COLO668 (cell line): ENCODE measurements around the gene ACP4.

Source experiments
- DNase-seq: peaks from one replicate; lab custom pipeline; 2025; ENCODE audit not compliant: unreplicated experiment; lab: John Stamatoyannopoulos, UW

ACP4 gene

DNA sequence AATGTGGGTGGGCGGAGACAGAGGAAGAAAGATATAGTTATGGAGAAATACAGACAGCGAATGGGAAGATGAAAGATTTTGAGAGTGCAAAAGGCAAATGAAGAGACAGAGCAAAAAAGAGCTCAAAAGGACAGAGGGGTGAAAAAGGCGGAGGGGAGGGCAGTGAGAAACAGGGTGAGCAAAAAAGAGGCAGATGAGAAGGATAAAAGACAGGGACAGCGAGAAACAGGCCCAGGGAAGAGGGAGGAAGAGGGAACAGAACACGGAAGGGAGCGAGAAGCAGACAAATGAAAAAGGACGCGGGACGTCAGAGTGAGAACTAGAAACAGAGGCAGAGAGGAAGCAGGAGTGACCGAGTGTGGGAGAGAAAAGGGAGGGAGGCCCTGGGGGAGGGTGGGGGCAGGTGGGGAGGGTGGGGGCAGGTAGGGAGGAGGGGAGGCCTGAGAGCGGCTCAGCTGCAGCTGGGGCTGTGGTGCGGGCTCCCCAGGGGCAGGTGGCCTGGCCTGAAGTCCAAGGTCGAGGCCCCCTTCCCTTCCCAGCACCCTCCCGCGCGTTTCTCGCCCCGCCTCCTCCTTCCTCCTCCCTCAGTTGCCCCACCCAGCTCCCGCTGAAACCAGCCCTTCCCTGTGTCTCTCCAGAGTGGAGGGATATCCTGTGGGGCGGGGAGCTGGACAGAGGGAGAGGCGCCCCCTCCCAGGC, 30.5 kb downstream of the ACP4 start:
- DNase-seq: peak; percentile 42

DNA sequence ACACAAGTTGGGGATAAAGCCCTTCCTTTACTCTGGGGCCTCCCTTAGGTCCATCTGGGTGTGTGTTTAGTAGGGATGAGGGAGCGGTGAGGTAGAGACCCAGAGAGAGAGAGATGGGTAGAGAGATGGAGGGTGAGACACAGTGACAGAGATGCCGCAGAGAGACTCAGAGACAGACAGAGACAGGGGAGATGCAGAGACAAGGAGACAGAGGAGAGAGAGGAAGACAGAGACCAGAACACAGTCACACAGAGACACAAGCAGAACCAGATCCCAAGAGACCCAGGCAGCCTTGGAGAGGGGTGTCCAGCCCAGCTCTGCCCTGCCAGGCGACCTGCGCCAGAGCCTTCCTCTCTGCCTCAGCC, 31.0 kb downstream of the ACP4 start:
- no peak for DNase-seq

DNA sequence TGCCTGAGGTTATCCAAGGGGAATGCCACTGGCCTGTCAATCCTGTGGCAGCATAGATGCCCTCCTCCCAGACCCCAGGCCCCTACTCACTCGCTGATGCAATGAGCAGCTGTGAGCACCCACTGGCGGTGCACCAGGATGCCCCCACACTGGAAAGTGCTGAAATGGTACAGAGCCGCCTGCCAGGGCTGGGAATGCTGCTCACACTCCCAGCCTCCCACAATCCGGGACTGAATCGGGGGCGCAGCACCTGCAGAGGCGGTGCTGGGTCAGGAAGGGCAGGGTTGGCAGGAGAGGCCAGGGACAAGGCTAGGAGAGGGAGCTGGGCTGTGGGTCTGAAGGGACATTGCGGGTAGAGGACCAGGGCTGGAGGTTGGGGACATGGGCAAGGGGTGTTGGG, 31.4 kb downstream of the ACP4 start:
- no peak for DNase-seq

DNA sequence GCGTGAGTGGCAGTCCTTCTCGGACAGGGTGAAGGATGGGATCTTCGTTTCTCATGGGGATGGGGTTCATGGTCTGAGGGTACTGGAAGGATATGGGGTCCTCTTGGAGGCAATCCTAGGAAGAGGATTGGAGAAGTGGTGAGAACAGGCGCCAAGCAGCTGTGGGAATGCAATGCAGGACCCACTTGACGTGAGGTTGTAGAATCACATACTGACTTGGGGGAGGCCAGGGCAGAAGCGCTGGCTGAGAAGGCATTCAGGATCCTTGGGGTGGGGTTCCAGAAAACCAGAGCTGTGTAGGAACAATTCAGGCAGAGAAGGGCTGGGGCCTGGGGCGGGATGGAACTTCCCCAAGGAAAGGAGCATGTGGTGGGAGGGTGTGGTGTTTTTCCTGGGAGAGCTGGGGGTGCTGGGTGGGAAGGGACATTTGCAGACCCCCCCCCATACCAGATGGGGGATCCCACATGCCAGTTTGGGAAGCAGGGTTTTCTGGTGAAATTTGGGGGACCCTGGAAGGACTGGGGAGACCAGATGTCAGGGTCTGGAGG, 32.5 kb downstream of the ACP4 start:
- DNase-seq: no peak

DNA sequence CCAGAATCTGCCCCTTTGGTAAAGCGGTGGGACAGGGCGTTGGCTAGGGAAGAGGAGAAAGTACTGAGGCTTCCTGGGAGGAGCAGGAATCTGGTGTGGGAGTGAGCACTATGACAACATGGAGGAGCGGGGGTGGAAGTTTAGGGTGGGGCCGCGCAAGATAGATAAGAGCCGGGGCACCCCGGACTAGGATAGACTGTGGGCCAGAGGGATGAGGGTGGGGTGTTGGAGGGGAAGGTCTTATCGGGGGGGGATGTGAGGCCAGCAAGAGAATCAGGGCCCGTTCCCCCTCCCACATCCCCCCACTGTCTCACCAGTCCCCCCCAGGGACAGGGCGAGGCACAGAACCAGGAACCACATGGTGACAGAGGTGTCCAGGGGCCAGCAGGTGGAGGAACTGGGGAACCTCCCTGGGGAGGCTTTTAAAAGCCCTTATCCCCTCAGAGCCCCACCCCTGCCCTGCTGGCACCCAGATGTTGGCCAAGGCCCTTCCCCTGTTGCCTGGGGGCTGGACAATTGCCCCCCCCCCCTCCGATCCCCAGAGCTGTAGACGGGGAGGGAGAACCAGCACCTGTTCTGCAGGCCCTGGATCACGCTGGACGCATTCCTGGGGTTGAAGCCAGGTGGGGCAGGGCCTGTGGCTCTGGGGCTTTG, 33.3 kb downstream of the ACP4 start, which contains the start of gene KLK1:
TSS of gene KLK1 (minus strand) at position 399 of the 654 bp plus-strand sequence. CDS start at position 360, 39 bp downstream.
- DNase-seq: peak; percentile 47

DNA sequence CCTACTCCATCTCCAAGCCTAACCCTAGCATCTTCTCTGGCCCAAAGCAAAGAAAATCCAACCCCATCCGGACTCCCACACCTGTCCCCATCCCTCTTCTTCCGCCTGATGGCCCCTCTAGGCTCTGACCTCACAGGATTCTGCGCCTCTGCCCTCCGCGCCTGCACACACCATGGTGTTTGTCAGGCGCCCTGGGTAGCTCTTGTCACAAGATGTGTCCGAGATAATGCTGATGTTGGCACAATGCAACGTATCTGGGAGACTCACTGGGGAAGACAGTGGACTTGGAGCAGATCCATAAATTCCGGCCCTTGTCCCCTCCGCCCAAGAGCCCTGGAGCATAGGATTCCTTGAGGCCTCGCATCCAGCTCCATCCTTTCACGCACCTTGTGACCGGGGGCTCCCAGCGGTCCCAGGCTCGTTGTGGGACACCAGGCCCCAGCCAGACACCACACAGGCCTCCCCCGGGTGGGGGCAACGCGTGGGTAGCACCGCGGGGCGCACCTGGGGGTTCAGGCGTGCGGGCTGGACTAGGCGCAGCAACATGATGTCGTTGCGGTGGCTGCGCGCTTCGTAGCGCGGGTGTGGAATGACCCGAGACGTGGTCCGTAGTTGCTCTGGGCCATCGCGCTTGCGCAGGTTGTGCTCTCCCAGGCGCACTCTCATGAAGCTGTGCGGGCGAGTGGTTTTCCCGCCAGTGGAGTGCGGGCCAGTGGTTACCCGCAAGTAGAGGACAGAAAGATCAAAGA, 36.5 kb downstream of the ACP4 start:
- DNase-seq: no peak

DNA sequence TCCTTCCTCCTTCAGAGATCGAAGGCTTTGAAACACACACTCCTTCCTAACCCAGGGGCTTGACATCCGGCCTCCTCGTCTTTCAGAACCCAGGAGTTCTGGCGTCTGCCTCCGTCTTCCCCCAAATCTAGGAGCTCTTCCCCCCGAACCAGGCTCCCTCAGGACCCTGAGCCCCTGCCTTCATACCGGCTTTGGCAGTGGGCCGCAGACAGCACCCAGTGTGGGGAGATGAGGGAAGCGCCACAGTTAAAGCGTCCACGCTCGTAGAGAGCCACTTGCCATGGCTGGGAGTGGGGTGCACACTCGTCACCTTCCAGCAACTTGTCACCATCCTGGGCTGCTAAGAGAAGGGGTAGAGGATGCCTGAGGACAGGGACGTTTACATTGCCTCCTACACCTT, 37.3 kb downstream of the ACP4 start:
- no peak for DNase-seq

DNA sequence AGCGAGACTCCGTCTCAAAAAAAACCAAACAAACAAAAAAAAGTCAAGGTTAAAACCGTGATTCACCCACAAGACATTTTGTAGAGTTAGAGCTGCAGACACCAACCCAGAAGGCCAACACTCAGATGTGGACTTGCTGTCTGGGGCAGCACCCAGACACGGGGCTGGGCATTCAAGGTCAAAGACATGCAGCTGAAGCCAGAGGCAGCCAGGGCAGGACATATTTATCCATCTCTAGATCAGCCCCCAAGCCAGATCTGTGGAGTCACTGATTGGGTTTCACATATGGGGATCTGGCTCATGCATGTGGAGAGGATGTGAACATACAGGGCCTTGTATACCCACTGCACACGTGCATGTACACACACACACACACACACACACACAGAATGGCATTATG, 39.6 kb downstream of the ACP4 start:
- DNase-seq: no peak

DNA sequence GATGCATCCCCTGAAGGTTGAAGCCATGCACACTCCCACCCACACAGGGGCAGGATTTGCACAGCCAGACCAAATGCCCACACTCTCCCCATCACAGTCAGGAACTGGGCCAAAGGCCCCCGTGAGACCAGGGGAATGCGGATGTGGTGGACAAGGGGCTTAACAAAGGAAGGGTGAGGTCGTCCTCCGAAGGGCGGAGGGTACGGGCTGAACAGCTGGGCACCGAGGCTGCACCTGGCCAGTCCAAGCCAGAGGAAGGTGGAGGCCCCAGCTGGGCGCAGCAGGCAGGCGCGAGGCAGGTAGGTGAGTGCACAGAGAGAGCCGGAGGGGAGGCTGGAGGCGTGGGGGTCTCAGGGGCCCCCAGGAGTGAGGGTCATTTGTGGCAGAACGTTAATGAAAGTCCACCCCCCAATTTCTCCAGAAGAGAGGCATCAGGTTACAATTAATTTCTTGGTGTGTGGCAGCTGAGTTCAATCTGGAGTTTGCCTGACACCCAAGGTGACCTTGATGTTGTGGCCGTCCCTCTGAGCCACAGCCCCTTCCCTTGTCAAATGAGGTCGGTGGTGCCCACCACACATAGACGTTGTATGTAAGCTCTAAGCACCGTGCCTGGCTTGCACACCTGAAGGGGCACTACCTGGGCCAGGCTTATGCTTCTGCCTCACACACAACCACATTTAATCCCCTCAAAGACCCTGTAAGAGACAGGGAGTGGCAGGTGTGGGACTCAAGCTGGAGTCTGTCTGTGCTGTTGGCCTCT, 40.2 kb downstream of the ACP4 start:
- DNase-seq: peak; percentile 48

DNA sequence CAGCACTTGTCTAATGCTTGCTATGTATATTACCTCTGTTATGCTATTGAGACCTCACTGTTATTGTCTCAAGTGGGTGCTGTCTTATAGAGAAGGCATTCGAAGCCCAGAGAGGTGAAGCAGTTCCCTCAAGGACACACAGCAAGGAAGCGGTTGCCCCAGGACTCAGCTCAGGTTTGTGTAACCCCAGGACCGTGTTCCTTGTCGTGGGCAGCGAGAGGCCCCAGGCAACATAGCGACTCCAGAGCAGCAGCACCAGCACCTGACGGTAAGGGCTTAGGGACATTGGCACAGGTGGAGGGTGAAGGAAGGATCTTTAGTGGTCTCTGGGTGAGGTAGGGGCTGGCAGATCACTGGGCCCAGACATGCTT, 40.8 kb downstream of the ACP4 start:
- no peak for DNase-seq

DNA sequence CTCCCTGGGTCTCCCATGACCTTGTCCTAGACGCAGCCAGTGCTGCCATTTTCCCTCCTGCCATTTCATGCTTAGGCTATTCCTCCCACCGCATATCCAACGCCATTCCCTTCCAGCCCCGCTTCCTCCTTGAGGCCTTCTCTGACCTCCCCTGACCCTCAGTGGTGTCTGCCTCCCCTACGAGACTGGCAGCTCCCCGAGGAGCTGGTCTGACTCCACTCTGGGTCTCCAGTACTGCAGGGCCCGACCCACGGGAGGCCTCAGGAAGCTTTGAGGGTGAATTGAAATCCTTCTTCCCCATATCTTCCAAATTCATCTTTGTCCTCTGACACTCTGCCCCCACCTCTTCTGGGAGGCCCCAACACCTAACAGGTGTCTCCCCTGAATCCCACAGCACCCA, 42.5 kb downstream of the ACP4 start:
- no peak for DNase-seq

DNA sequence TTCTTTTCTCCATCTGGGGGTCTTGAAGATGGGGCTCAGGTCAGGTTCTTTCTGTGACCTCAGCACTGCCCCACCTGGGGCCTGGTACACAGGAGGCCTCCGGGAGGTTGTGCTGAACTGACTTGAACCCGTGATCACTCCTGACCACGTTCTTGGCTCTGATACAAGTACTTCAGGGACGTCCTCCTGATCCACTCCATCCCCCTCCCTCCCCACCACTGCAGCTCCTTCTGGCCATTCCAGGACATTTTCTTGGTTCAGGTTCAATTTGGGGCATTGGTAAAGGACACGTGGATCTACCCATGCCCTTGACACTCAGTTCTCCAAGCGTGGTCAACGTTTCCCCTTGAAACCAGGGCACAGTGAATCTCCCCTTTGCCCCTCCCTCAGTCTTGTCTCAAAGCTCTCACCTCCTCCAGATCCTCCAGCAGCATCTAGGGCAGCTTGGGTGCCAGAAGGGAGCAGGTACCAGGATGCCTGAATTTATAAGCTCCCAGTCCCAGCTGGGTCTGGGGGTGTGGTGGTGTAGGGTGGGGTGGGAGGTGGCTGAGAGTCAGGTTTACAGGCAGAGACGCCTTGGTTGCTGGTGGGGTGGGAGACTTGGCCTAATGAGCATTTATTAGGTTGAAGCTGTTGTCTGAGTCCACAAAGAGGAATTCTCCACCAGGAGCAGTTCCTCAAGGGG, 43.0 kb downstream of the ACP4 start, which contains the start of gene KLK15:
TSS of gene KLK15 (minus strand) at position 458 of the 685 bp plus-strand sequence. CDS start 2,082 bp downstream, outside the sequence.
- DNase-seq: no peak

DNA sequence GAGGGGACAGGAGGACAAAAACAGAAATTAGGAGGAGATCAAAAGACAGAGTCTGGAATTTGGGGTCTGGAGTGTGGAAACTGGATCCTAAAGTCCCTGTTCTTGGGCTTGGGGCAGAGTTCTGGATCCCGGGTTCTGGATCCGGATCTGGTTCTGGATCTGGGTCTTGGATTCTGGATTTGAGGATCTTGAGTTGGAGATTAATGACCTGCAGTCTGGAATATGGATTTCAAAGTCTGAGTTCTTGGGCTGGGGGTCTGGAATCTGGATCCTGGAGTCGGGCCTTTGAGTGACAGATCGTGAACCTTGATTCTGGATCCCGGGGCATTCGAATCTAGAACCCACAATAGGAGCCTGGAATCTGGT, 43.6 kb downstream of the ACP4 start:
- no peak for DNase-seq

DNA sequence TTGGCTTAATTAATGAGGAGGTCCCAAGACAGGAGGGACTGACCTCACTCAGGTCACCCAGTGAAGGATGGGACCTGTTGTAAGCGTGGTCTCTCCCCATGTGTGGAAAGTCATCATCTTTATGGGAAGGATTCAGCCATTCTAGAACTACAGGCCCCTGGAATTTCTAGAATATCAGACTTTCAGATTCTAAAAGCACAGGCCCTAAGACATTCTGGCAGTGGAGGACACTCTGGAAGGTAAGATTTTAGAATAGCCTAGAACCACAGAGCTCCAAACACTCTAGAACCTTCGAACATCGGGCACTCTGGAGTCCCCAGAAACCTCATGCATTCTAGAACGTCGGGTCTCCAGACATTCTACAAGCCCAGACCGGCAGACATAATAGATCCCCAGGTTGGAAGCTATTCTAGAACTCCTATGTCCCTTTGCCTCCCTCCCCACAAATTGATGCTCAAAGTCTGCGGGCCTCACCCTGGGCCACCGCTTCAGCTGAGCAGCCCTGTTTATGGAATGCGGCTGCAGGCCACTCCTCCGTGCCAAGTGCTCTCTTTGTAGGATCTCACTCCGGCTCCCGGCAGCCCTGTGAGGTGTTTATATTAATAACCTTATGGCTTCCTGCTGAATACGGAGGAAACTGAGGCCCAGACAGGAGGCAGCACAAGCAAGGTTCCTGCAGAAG, 45.0 kb downstream of the ACP4 start:
- peak; percentile 61 for DNase-seq

DNA sequence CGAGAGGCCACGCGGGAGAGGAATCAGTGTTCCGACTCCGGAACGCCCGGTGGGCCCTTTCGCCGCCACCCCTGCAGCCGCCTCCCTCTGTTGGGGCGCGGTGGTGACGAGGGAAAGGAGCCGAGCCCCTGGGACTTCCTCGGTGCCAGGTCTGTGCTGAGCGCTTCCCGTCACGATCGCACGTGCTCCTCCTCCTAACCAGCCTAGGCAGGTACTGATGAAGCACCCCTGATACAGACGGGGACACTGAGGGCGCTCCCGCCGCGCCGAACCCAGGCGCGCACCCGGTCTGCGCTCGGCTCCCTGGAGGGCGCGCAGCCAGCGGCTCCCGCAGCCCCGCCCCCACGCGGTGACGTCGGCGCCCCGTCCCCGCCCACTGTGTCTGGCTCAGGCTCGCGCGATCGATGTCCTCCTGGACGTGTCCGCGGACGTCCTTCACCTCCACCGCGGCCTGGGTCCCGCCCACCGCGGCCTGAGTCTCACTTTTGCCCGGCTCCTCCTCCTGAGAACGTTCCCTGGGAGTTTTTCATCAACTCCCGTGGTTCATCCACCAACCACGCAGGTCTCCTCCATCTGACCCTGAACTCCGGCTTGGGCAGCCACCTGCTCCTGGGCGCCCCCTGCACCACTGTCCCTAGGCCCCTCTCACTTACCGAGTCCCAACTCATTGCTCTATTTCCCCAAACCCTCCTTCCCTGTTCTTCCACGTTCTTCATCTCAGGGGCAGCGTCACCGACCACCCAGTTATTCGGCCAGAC, 45.7 kb downstream of the ACP4 start:
- peak; percentile 97 for DNase-seq

DNA sequence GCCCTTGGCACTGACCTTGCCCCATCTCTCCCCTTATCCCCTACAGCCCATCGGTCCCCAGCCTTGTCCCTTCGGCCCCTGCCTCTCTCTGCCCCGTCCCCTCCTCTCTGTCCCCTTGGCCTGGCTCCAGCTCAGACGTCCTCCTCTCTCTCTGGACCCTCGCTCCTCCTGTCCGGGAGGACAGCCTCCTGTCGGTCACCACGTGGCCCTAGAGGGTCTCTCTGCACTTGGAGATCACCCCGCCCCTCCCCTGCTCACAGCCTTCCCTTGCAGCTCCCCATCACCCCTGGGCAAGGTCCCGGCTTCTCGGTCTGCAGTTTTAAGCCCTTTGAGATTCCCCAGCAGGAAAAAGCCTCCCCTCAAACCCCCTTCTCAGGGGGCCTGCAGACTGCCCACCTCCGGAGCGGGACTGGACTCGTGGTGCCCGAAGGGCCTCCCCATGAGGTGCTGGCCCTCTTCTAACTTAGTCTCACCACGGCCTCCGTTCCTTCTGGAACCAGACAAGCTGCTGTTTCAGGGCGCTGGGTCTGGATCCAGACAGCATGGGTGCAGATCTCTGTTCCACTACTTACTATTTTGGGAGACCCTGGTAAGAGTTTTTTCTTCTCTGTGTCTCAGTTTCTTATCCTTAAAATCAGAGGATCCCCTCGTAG, 46.5 kb downstream of the ACP4 start:
- DNase-seq: peak; percentile 69

DNA sequence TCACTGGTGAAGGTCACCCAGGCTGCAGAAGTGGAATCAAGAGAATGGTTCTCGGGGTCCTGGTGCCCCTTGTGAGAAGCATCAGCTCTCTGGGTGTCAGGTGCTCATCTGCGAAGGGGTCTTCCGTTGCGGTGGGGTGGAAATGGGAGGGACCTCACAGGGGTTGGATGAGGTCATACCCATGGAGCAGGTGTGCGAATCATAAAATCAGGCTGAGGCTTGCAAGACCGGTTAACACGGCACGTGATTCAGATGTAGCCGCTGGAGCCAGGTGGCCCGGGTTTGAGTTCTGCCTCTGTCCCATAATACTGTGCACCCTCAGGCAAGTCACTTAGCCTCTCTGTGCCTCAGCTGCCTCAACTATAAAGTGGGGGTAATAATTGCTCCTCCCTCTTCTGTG, 47.1 kb downstream of the ACP4 start:
- peak; percentile 90 for DNase-seq

DNA sequence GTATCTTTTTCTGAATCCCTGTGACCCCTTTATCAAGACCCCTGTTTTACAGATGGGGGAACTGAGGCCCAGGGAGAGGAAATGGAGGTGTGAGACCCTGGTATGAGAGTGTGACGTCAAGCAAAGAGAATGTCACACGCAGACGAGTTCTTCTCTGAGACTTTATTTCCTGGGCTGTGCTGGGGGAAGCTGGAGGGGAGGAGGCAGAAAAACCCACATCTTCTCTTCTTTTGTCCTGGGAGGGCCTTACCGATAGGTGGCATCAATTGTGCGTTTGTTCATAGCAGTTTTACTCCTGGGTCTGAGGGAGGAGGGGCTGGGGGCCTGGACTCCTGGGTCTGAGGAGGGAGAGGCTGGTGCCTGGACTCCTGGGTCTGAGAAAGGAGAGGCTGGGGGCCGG, 48.0 kb downstream of the ACP4 start:
- no peak for DNase-seq
